Measurements from ENCODE around the gene ACAD8. TPM values are rescaled to one million over a fixed set of nuclear protein-coding genes. Genes with fewer than 3 reads are reported as not detected.

ACAD8 gene
- total and polyA plus RNA-seq, 2 of the 8 experiments (the other 6 are each of a cell fraction or from before 2014, with no cell fraction given) = 45.8 to 52.7 TPM

DNA sequence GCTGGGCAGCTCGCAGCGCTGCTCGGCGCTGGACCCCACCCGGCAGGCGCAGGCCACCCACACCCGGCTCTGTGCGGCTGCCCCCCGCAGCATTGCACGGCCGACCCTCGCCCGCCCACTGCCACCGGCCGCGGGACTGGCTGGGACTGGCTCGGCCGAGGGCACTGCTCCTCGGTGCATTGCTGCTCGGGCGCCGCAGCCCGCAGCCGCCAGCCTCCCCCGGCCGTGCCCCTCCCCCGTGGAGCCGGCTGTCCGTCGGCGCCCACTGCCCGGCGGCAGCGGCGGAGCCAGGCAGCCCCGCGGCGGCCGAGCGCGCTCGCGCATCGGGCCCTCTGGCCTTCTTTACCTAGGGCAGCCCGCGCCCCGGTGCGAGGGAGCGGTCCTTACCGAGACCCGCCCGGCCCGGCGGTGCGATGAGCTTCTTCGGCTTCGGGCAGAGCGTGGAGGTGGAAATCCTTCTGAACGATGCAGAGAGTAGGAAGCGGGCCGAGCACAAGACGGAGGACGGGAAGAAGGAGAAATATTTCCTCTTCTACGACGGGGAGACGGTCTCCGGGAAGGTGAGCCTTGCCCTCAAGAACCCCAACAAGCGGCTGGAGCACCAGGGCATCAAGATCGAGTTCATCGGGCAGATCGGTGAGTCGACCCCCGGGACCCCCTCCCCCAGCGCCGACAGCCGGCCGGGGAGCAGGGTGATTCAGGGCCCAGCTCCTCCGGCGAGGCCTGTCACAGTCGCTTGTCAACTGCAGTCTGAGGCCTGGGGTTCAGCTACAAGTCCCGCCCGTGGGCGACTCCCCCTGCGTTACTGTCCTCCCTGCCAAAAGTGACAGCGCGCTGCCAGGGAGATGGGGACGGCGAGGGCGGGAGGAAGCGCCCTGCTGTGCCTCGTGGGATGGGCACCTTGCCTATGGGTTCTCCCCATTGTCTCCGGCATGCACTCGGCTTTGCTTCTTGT lies 28.4 kb upstream of the ACAD8 start:
- H2AK5ac ChIP-seq (ENCODE audit: low read depth, low read length) = no peak overlapping the region
- no peak overlapping the region for H3K27ac ChIP-seq (ENCODE audit: low read depth, low read length)
- ChIA-PET CTCF (ENCODE audit: partially characterized antibody) (interaction anchor here (1.1 to 4.8 kb wide), 3 partner anchors 10 to 19 kb away, joined by 5 to 23 read pairs (median 6); no protein-coding TSS in a partner anchor), POLR2A (ENCODE audit: partially characterized antibody) (interaction anchor here (0.8 to 3.4 kb wide), 6 partner anchors 9 to 52 kb away, joined by 3 to 11 read pairs (median 5); partner anchors contain the start of genes ACAD8, GLB1L3 and THYN1)
- DNase-seq (ENCODE audit: low read depth in 1 of 2, low spot score in 2 of 2) = no peak
- H4K20me1 ChIP-seq (replicated peaks in 1 of 2; ENCODE audit: control insufficient read depth in 1 of 2, insufficient read depth in 2 of 2, low read length in 2 of 2) = peaks cover 0 to 8% of the 10 kb centered on the region in 2 experiments
- 3% methylated on average over 56 of the region's 93 CpGs; no CpG with 5 or more reads in 1 of the 2 experiments for WGBS, 2 experiments (ENCODE audit: extremely low coverage in 1 of 2, insufficient coverage in 1 of 2, insufficient read length in 1 of 2, insufficient replicate concordance in 2 of 2, low coverage in 1 of 2, low lambda C conversion rate in 2 of 2, missing lambda C conversion rate in 1 of 2)
- H2BK15ac ChIP-seq (ENCODE audit: low read length) = no peak overlapping the region
- peaks cover 0 to 6% (median 0%) of the 10 kb centered on the region in 4 experiments; a peak in 1 of 7 replicates for H3K27me3 ChIP-seq (replicated peaks in 1 of 4; ENCODE audit: control insufficient read depth in 3 of 4, extremely low read depth in 1 of 4, insufficient read depth in 3 of 4, low read length in 3 of 4)
- peaks cover 0 to 3% (median 1%) of the 10 kb centered on the region in 4 experiments; a peak in 2 of 8 replicates for H3K36me3 ChIP-seq (ENCODE audit: control insufficient read depth in 2 of 4, insufficient read depth in 4 of 4, low read length in 3 of 4)
- peaks cover 0 to 5% (median 3%) of the 10 kb centered on the region in 4 experiments for H3K4me1 ChIP-seq (replicated peaks in 1 of 4; ENCODE audit: control insufficient read depth in 3 of 4, insufficient read depth in 4 of 4, low read length in 3 of 4)
- no peak overlapping the region for H3K56ac ChIP-seq (replicated peaks; ENCODE audit: insufficient read length, low read depth, low read length)
- peaks cover 20% of the 10 kb centered on the region for H3K23me2 ChIP-seq (ENCODE audit: low read depth, low read length)
- H3K18ac ChIP-seq (ENCODE audit: extremely low read depth, low read length) = no peak overlapping the region
- peak overlapping the region; percentile 75 to 97 (median 86) for H3K4me3 ChIP-seq (ENCODE audit: extremely low read depth in 1 of 4, insufficient read depth in 2 of 4, low read depth in 3 of 4, low read length in 4 of 4)
- peak overlapping the region; percentile 35 to 60 (median 50); a peak in 5 of 7 replicates for H3K9ac ChIP-seq (replicated peaks in 1 of 4; ENCODE audit: extremely low read depth in 1 of 4, low read depth in 3 of 4, low read length in 3 of 4)
- H3K79me1 ChIP-seq (ENCODE audit: low read depth, low read length) = peaks cover 6% of the 10 kb centered on the region
- peaks cover 0 to 31% of the 10 kb centered on the region in 2 experiments; a peak in 2 of 4 replicates for H3K79me2 ChIP-seq (ENCODE audit: control insufficient read depth in 1 of 2, insufficient read depth in 2 of 2, low read length in 2 of 2)
- no peak overlapping the region for H3K23ac ChIP-seq (ENCODE audit: insufficient read length)
- FAIRE-seq = no peak
- no peak overlapping the region for H2BK120ac ChIP-seq (replicated peaks; ENCODE audit: low read depth, low read length)
- H3K9me3 ChIP-seq (ENCODE audit: insufficient read depth in 2 of 2, low read depth in 1 of 2, low read length in 1 of 2) = no peaks in the 10 kb centered on the region
- H3K4me2 ChIP-seq (ENCODE audit: insufficient read depth in 1 of 2, low read depth in 2 of 2, low read length in 2 of 2) = peak overlapping the region; percentile 97 to 99
- peak overlapping the region; percentile 17; the same call in 1 of the 2 replicates for H2AFZ ChIP-seq (ENCODE audit: low read length)
- no peak overlapping the region for H4K5ac ChIP-seq (ENCODE audit: insufficient read length, low read depth, low read length)
- H2BK5ac ChIP-seq (ENCODE audit: low read depth, low read length) = no peak overlapping the region
- no peak overlapping the region for H2BK12ac ChIP-seq (ENCODE audit: low read depth, low read length)
- H2BK20ac ChIP-seq (ENCODE audit: low read length) = no peak overlapping the region
- H4K8ac ChIP-seq (ENCODE audit: extremely low read depth, insufficient read depth, low read length) = peak overlapping the region; percentile 53; the same call in 1 of the 2 replicates
- no peak overlapping the region for H4K91ac ChIP-seq (replicated peaks; ENCODE audit: insufficient read length, low read length)
- H3K4ac ChIP-seq (replicated peaks; ENCODE audit: insufficient read length, low read depth, low read length) = no peak overlapping the region
- H3K14ac ChIP-seq (ENCODE audit: insufficient read length) = no peak overlapping the region
- TF ChIP-seq SP1 (IDR thresholded peaks at IDR 0.05; ENCODE audit: low read depth, low read length) = no peak
- TF ChIP-seq NRF1 (IDR thresholded peaks at IDR 0.05; ENCODE audit: low read depth, low read length) = no peak
- peak; percentile 72 for TF ChIP-seq CTBP2 (IDR thresholded peaks at IDR 0.05; ENCODE audit: borderline replicate concordance, insufficient read depth, insufficient read length, low read length)
- no peak for TF ChIP-seq CHD2 (IDR thresholded peaks at IDR 0.05; ENCODE audit: low read length)
- peak; percentile 59 to 74; a peak in 2 of 4 replicates for TF ChIP-seq SIN3A (conservative IDR thresholded peaks at IDR 0.05 in 1 of 2, IDR thresholded peaks at IDR 0.05 in 1 of 2; ENCODE audit: low read depth in 1 of 2, low read length in 2 of 2)
- TF ChIP-seq, protein P1, sequence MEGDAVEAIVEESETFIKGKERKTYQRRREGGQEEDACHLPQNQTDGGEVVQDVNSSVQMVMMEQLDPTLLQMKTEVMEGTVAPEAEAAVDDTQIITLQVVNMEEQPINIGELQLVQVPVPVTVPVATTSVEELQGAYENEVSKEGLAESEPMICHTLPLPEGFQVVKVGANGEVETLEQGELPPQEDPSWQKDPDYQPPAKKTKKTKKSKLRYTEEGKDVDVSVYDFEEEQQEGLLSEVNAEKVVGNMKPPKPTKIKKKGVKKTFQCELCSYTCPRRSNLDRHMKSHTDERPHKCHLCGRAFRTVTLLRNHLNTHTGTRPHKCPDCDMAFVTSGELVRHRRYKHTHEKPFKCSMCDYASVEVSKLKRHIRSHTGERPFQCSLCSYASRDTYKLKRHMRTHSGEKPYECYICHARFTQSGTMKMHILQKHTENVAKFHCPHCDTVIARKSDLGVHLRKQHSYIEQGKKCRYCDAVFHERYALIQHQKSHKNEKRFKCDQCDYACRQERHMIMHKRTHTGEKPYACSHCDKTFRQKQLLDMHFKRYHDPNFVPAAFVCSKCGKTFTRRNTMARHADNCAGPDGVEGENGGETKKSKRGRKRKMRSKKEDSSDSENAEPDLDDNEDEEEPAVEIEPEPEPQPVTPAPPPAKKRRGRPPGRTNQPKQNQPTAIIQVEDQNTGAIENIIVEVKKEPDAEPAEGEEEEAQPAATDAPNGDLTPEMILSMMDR (IDR thresholded peaks at IDR 0.05; ENCODE audit: control extremely low read depth in 1 of 3, insufficient read depth in 1 of 3, low read depth in 1 of 3, low read length in 3 of 3) = no peak
- TF ChIP-seq POLR2A (IDR thresholded peaks at IDR 0.05; ENCODE audit: control extremely low read depth in 1 of 2, low read depth in 2 of 2, low read length in 2 of 2) = no peak
- TF ChIP-seq KDM4A (IDR thresholded peaks at IDR 0.05; ENCODE audit: low read depth, low read length, severe bottlenecking) = peak; percentile 58

Data from H1 (cell line).